Activated T-cell treated with anti-CD3 and anti-CD28 coated beads, Interleukin-2, amount 50 U/mL, for 1 hour (primary cell): Measurements from ENCODE around the gene RPRD1B.
"Not testable (repeated sequence)": the region's sequence is repeated elsewhere in the genome, so short reads cannot be mapped to it uniquely, and the experiment has no call there.

Source experiments
- DNase-seq: peaks from one replicate; pipeline ENCODE4 v3.0.0-alpha.2; 2020

RPRD1B gene

GRCh38 chr20:38001173-38001875 lies 32.2 kb upstream of the RPRD1B start:
- no peak for DNase-seq

GRCh38 chr20:38001981-38002380 lies 31.6 kb upstream of the RPRD1B start:
- no peak for DNase-seq

DNA sequence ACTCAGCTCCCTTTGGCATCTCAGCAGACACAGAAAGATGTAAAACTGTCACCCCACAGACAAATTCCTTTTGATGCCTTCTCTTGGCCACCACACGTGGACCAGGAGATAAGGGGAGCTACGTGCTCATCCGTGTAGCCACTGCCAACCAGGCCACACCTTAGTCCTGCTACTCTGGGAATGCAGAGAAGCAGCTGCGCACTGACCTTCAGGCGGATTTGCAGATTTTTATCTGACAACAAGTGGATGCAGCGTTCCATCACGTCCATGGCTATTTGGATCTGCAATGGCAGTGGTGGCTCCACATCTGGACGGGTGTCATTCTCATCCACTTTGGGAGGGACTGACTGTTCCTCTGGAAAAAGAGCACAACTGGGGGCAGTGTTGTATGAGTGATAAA lies 31.1 kb upstream of the RPRD1B start:
- no peak for DNase-seq

GRCh38 chr20:38004416-38004815 lies 29.1 kb upstream of the RPRD1B start:
- no peak for DNase-seq

GRCh38 chr20:38005903-38006302 lies 27.6 kb upstream of the RPRD1B start:
- no peak for DNase-seq

GRCh38 chr20:38007526-38007925 lies 26.0 kb upstream of the RPRD1B start:
- no peak for DNase-seq

GRCh38 chr20:38008233-38008944 lies 25.2 kb upstream of the RPRD1B start:
- no peak for DNase-seq

- not testable (repeated sequence) for DNase-seq
Observed at GRCh38 chr20:38009416-38009815, 24.1 kb upstream of the RPRD1B start.

DNA sequence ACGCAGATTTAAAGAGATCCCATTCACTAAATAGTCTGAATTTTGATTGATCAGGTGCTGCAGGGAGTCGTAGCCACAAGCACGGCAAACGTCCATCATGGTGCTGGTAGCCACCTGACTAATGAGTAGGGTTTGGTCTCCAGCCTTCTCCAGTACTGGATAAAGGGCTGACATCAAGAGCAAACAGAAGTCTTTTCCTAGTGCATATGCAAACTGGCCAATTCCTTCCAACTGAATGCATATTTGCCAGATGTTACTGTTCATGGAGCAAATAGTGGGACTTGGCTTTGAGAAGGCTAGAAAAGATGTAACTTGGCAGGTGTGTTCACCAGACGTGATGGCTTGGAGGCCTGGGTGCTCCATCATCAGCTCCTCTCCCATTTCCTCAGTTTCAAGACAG lies 21.9 kb upstream of the RPRD1B start:
- no peak for DNase-seq

GRCh38 chr20:38012332-38012731 lies 21.2 kb upstream of the RPRD1B start:
- DNase-seq: no peak

DNA sequence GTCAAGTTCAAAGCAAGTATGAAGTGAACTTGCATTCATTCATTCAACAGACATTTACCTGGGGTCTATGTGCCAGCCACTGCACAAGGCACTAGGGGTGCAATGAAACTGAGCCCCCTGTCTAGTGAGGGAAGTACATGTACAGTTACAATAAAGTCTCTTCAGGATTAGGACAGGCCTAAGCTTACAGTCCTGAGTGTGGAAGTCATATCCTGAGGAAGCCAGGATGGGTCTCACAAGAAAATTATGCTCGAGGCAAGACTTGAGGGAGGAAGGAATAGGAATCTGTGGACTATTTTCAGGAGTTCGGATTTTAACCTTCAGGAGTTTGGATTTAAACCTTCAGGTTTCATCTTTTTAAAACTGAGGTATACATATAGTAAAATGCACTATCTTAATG lies 19.7 kb upstream of the RPRD1B start:
- no peak for DNase-seq

DNA sequence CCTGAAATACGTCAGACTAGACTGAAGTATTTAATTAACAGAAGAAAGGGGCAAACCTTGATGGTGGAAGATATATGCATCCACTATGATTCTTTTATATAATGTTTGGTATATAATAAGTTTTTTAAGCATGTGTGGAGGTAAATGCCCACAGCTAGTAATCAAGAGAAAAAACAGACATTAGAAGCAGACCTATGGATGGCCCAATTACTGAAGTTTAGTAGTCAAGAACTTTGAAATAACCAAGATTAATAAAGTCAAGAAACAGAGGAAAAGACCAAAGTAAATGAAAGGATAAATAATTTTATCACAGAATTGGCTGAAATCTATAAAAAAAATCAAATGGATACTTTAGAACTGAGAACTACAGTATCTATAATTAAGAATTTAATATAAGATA lies 15.6 kb upstream of the RPRD1B start:
- DNase-seq: no peak

GRCh38 chr20:38018385-38018784 lies 15.2 kb upstream of the RPRD1B start:
- DNase-seq: no peak

- no peak for DNase-seq
Observed at GRCh38 chr20:38021087-38021772, 12.3 kb upstream of the RPRD1B start.

DNA sequence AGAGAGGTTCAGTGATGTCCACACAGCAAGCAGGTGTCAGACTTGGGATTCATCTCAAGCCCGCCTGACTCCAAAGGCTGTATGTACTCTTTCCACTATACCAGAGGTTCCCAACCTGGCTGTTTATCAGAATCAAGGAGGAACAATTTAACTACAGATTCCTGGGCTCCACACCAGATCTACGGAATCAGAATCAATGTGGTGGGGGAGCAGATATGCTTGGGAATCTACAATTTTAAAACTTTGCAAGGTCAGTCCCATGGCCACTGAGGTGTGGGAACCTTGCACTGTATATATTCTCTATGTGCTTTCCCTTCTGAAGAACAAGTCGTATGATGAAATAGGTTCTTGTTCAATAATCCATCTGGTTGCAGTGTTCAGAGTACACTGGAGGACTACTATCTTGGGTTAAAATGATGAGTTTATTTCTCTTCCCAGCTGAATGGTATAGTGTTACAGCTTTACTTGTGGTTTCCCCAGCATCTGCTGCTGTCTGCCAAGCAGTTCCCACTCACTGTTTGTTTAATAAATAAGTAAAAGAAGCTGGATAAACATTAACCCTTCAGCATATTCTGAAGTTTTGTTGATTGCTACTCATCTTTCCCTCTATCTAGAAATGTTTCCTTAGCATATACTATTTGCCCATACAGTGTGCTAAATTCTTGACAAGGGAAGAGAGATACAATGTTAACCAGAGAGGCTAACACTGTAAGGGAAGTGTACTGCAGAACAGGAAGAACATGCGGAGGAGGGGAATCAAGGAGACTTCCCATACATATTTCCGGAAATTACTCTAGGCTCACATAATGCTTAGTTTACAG lies 10.2 kb upstream of the RPRD1B start:
- no peak for DNase-seq

DNA sequence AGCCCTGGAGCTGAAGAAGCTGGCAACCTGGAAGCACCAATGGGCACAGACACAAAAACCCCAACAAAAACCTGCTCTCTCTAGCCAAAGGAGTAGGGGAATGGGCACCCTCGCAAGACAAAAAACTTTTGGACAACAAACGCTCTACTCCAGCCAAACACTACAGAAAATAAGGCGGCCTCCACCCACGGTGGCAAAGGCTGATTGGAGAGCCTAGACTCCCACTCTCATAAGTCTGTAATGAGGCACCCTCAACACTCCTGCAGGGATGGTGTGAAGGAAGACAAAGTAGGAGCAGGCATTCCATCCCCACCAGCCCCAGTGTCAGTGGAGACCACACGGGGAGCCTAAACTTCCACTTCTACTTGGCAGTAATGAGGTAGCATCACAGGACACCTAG lies 9.1 kb upstream of the RPRD1B start:
- DNase-seq: no peak

DNA sequence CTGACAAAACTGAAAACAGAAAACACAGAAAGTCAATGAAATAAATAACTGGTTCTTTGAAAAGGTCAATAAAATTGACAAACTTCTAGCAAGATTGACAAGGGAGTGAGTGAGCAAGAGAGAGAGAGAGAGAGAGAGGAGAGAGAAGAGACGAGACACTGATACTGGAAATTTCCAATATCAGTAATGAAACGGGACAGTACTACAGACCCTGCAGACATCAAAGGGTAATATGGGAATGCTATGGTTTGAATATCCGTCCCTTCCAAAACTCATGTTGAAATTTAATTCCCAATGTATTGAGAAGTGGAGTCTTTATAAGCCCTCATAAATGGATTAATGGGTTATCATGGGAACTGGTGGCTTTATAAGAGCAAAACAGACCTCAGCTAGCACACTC lies 4.1 kb upstream of the RPRD1B start:
- DNase-seq: no peak

GRCh38 chr20:38031957-38032356 lies 1.6 kb upstream of the RPRD1B start:
- no peak for DNase-seq

GRCh38 chr20:38032585-38033329 lies 789 bp upstream of the RPRD1B start:
- no peak for DNase-seq

DNA sequence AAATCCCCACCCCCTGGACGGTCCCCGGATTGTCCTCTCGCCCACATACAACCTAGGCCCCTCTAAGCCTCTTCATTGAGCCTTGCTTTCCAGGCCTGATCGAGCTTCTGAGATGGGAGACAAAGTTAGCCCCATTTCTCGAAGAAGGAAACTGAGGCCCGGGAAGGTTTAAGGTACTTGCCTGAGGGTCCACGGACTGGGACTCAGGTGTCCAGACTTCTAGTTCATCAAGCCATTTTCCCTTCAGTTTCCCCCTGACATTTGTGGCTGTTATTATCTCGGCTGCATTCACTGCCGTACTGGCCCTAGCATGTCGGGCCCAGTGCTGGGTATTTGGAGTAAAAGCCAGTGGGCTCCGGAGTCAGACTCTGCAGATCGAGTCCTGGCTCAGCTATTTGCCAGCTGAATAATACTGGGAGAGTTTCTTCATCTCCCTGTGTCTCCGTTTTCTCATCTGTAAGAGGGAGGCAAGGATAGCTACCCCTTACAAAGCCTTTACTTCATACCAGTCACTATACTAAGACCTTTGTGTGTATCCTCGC lies 633 bp downstream of the RPRD1B start:
- DNase-seq: no peak

DNA sequence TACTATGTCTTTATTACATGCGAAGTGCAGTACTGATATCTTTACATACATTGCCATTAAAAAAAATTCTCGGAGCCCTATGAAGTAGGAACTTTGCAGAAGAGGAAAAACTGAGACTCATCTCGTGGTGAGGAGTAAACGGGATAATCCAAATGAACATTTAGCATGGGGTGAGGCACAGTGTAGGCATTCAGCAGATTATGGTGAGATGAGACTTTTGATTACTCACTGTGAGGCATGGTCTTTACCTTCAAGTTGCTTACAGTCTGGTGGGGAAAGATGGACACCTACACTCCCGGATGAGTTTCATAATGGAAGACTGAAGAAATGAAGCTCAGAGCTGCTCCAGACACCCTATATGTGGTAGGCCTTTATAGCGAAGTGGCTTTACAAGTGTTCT lies 1.4 kb downstream of the RPRD1B start:
- no peak for DNase-seq

DNA sequence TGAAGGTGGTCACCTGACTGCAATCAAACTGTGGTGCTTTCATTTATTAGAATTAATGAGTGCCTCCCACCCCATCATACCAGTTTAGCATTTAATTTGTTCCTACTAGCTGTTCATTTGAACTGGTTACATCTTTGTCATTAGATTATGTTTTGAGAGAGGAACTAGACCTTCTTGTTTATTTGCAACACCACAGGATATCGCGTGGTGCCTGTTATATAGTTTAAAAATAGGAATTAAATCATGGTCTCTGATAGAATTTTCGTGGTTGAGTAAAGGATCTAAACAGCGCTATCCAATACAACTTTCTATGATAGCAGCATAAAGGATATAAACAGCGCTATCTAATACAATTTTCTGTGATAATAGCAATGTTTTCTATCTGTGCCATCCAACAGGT lies 2.8 kb downstream of the RPRD1B start:
- DNase-seq: no peak
